ENCODE data around the gene IL21R.

Gene IL21R

DNA sequence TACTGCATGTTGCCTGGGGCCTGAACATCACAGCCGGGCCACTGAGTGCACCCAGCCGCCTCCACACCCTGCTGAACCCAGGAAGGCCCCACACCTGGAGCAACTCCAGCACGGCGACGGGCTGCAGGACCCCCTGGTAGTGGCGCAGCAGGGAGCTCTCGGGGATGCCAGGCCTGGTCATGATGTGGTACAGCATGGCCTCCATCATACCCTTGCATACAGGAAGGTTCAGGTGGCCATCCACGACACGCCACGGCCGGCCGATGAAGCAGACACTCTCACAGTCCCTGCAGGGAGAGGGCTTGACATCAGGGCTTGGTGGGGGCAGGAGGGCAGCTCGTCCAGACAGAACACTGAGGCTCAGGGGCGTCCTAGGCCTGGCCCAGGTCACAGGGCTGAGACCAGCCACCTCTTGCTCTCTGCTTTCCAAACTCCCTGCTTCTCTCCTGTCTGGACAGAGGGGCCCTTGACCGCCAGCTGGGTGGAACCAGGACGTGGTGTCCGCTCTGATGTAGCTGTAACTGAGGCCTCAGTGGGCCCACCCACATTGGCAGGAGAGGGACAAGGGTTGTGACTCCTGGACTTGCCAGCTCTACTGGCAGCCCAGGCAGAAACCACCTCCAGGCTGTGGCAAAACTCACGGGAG is 60.3 kb downstream of the IL21R start (continued):
- TF ChIP-seq, protein P1, sequence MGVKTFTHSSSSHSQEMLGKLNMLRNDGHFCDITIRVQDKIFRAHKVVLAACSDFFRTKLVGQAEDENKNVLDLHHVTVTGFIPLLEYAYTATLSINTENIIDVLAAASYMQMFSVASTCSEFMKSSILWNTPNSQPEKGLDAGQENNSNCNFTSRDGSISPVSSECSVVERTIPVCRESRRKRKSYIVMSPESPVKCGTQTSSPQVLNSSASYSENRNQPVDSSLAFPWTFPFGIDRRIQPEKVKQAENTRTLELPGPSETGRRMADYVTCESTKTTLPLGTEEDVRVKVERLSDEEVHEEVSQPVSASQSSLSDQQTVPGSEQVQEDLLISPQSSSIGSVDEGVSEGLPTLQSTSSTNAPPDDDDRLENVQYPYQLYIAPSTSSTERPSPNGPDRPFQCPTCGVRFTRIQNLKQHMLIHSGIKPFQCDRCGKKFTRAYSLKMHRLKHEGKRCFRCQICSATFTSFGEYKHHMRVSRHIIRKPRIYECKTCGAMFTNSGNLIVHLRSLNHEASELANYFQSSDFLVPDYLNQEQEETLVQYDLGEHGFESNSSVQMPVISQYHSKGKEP (tag by site-specific recombination; IDR thresholded peaks at IDR 0.05) = no peak
- no peak for TF ChIP-seq ZNF544 (tag by site-specific recombination; IDR thresholded peaks at IDR 0.05)
- TF ChIP-seq, protein P2, sequence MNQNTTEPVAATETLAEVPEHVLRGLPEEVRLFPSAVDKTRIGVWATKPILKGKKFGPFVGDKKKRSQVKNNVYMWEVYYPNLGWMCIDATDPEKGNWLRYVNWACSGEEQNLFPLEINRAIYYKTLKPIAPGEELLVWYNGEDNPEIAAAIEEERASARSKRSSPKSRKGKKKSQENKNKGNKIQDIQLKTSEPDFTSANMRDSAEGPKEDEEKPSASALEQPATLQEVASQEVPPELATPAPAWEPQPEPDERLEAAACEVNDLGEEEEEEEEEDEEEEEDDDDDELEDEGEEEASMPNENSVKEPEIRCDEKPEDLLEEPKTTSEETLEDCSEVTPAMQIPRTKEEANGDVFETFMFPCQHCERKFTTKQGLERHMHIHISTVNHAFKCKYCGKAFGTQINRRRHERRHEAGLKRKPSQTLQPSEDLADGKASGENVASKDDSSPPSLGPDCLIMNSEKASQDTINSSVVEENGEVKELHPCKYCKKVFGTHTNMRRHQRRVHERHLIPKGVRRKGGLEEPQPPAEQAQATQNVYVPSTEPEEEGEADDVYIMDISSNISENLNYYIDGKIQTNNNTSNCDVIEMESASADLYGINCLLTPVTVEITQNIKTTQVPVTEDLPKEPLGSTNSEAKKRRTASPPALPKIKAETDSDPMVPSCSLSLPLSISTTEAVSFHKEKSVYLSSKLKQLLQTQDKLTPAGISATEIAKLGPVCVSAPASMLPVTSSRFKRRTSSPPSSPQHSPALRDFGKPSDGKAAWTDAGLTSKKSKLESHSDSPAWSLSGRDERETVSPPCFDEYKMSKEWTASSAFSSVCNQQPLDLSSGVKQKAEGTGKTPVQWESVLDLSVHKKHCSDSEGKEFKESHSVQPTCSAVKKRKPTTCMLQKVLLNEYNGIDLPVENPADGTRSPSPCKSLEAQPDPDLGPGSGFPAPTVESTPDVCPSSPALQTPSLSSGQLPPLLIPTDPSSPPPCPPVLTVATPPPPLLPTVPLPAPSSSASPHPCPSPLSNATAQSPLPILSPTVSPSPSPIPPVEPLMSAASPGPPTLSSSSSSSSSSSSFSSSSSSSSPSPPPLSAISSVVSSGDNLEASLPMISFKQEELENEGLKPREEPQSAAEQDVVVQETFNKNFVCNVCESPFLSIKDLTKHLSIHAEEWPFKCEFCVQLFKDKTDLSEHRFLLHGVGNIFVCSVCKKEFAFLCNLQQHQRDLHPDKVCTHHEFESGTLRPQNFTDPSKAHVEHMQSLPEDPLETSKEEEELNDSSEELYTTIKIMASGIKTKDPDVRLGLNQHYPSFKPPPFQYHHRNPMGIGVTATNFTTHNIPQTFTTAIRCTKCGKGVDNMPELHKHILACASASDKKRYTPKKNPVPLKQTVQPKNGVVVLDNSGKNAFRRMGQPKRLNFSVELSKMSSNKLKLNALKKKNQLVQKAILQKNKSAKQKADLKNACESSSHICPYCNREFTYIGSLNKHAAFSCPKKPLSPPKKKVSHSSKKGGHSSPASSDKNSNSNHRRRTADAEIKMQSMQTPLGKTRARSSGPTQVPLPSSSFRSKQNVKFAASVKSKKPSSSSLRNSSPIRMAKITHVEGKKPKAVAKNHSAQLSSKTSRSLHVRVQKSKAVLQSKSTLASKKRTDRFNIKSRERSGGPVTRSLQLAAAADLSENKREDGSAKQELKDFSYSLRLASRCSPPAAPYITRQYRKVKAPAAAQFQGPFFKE (tag by site-specific recombination; IDR thresholded peaks at IDR 0.05; ENCODE audit: borderline replicate concordance) = no peak
- TF ChIP-seq ZNF571 (tag by site-specific recombination; IDR thresholded peaks at IDR 0.05) = no peak
- no peak for TF ChIP-seq ZNF121 (tag by site-specific recombination; IDR thresholded peaks at IDR 0.05)

DNA sequence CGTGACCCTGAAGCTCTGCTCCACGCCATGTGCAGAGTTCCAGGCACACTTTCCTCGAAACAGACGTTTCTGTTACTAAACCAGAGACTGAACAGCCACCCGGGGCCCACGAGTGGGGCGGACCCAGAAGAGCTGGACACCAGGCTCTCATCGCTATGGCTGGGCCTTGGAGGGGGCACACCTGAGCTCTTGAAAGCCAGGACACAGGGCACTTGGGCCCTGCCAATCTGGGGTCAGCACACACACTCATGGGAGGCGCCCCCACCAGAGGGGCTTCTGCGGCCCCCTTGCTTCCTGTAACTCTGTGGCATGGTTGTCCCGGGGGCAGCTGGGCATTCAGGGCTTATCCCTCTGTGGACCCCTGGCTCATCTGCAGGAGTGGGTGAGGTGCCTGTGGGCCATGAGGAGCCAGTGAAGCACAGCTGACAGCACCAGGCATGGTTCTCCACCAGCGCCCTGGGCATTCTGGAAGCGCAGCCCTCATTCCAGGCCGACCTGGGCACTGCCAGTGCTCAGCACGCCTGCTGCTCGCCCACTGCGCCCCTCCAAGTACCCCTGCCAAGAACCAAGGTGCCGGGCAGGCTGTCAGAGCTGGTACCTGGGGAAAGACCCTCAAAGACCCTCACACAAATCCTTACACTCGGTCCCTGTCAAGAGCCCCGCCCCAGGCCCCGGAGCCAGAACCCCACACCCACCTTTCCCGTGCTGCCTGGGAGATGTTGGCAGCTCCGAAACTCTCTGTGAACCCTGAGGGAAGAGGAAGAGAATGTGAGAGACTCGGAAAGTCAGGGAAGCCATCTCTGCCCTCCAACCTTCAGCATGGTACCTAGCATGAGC is 61.1 kb downstream of the IL21R start:
- ChIA-PET POLR2A (no interaction called here), CTCF (interaction anchor here (1.1 kb wide), 1 partner anchor 13 kb away, joined by 3 read pairs; no protein-coding TSS in a partner anchor)
- H3K27ac ChIP-seq (ENCODE audit: extremely low read depth, low read depth, low read length) = no peak overlapping the region

More for the DNA sequence above, 61.1 kb downstream of the IL21R start:
- H3K9me3 ChIP-seq (ENCODE audit: control insufficient read depth, insufficient read depth, low read depth, low read length) = no peaks in the 10 kb centered on the region
- H3K4me3 ChIP-seq (ENCODE audit: low read depth, low read length) = no peak overlapping the region
- H3K36me3 ChIP-seq (ENCODE audit: control insufficient read depth in 2 of 2, insufficient read depth in 1 of 2, low read length in 2 of 2) = peaks cover 11 to 90% of the 10 kb centered on the region in 2 experiments; a peak in 2 of 3 replicates
- TF ChIP-seq ZNF521 (tag by site-specific recombination; IDR thresholded peaks at IDR 0.05) (no peak), SP7 (tag by site-specific recombination; IDR thresholded peaks at IDR 0.05) (no peak), AEBP2 (tag by site-specific recombination; IDR thresholded peaks at IDR 0.05; ENCODE audit: borderline replicate concordance) (no peak), ZBTB48 (tag by site-specific recombination; IDR thresholded peaks at IDR 0.05) (no peak), ZNF138 (tag by site-specific recombination; IDR thresholded peaks at IDR 0.05; ENCODE audit: borderline replicate concordance) (no peak), YY1 (tag by site-specific recombination; IDR thresholded peaks at IDR 0.05) (no peak), SCRT2 (tag by site-specific recombination; IDR thresholded peaks at IDR 0.05) (no peak), ZSCAN16 (tag by site-specific recombination; IDR thresholded peaks at IDR 0.05) (no peak), ZNF280D (tag by site-specific recombination; IDR thresholded peaks at IDR 0.05) (no peak), ZNF23 (tag by site-specific recombination; IDR thresholded peaks at IDR 0.05; ENCODE audit: borderline replicate concordance) (no peak), ZNF513 (tag by site-specific recombination; IDR thresholded peaks at IDR 0.05) (no peak), ZNF148 (tag by site-specific recombination; IDR thresholded peaks at IDR 0.05; ENCODE audit: borderline replicate concordance) (no peak)
- H3K4me1 ChIP-seq (ENCODE audit: control insufficient read depth, insufficient read depth, low read length) = no peaks in the 10 kb centered on the region

Measured in HEK293 (cell line).